H9 (cell line): ENCODE data around the gene RGL2. TPM values are rescaled to one million over a fixed set of nuclear protein-coding genes. Genes with fewer than 3 reads are reported as not detected.

Experiments
- DNase-seq: peaks from one replicate; pipeline ENCODE4 v3.0.0-alpha.2; 2017
- H2AFZ ChIP-seq: one replicate; pipeline ENCODE4 v1.6.1; 2013; ENCODE audit warnings: mild to moderate bottlenecking, low read length, control low read depth, moderate library complexity
- H2AK5ac ChIP-seq: 2 replicates; pipeline ENCODE4 v1.6.1; 2013; ENCODE audit warnings: low read length, control low read depth, mixed read lengths; ENCODE audit not compliant: insufficient read length
- H2BK120ac ChIP-seq: one replicate; pipeline ENCODE4 v1.6.1; 2013; ENCODE audit warnings: low read depth, mild to moderate bottlenecking, low read length, control low read depth, inconsistent platforms; ENCODE audit not compliant: poor library complexity, severe bottlenecking
- H2BK12ac ChIP-seq: 2 replicates; pipeline ENCODE4 v1.6.1; 2013; ENCODE audit warnings: low read length, control low read depth, mixed read lengths, low read depth; ENCODE audit not compliant: insufficient read length
- H2BK15ac ChIP-seq: 2 replicates; pipeline ENCODE4 v1.6.1; 2013; ENCODE audit warnings: low read depth, low read length, control low read depth
- H2BK20ac ChIP-seq: one replicate; pipeline ENCODE4 v1.6.1; 2013; ENCODE audit warnings: low read depth, mild to moderate bottlenecking, low read length, control low read depth, inconsistent platforms; ENCODE audit not compliant: poor library complexity, severe bottlenecking
- H2BK5ac ChIP-seq: 2 replicates; pipeline ENCODE4 v1.6.1; 2013; ENCODE audit warnings: low read length, control low read depth, mixed read lengths; ENCODE audit not compliant: insufficient read length
- H3K14ac ChIP-seq: 2 replicates; pipeline ENCODE4 v1.6.1; 2013; ENCODE audit warnings: low read length, control low read depth; ENCODE audit not compliant: insufficient read depth
- H3K18ac ChIP-seq: 2 replicates; pipeline ENCODE4 v1.6.1; 2013; ENCODE audit warnings: low read depth, mild to moderate bottlenecking, mixed read lengths, low read length, control low read depth; ENCODE audit not compliant: insufficient read length
- H3K23ac ChIP-seq: 2 replicates; pipeline ENCODE4 v1.6.1; 2013; ENCODE audit warnings: low read length, control low read depth, mixed read lengths, low read depth; ENCODE audit not compliant: insufficient read length
- H3K23me2 ChIP-seq: 2 replicates; pipeline ENCODE4 v1.6.1; 2013; ENCODE audit warnings: low read depth, mild to moderate bottlenecking, mixed read lengths, low read length, control low read depth; ENCODE audit not compliant: insufficient read length, poor library complexity, severe bottlenecking
- H3K27ac ChIP-seq: 2 replicates; pipeline ENCODE4 v1.5.1; 2013; ENCODE audit warnings: low read length, control low read depth, mixed read lengths, low read depth; ENCODE audit not compliant: insufficient read length
- H3K27me3 ChIP-seq: 2 replicates; pipeline ENCODE4 v1.6.1; 2013; ENCODE audit warnings: low read length, control low read depth, inconsistent platforms; ENCODE audit not compliant: insufficient read depth
- H3K4ac ChIP-seq: 2 replicates; pipeline ENCODE4 v1.6.1; 2013; ENCODE audit warnings: low read depth, mild to moderate bottlenecking, control low read depth, inconsistent platforms, low read length, moderate library complexity
- H3K4me1 ChIP-seq: 2 replicates; pipeline ENCODE4 v1.6.1; 2013; ENCODE audit warnings: low read length, control low read depth, inconsistent platforms; ENCODE audit not compliant: insufficient read depth
- H3K4me2 ChIP-seq: 2 replicates; pipeline ENCODE4 v1.6.1; 2013; ENCODE audit warnings: low read length, control low read depth, mixed read lengths; ENCODE audit not compliant: insufficient read length, insufficient read depth
- H3K56ac ChIP-seq: 2 replicates; pipeline ENCODE4 v1.6.1; 2013; ENCODE audit warnings: low read depth, mild to moderate bottlenecking, mixed read lengths, low read length, control low read depth; ENCODE audit not compliant: insufficient read length
- H3K79me1 ChIP-seq: 2 replicates; pipeline ENCODE4 v1.6.1; 2013; ENCODE audit warnings: low read depth, mild to moderate bottlenecking, moderate library complexity, low read length, control low read depth, inconsistent platforms; ENCODE audit not compliant: insufficient read depth, poor library complexity, severe bottlenecking
- H3K79me2 ChIP-seq: 2 replicates; pipeline ENCODE4 v1.6.1; 2013; ENCODE audit warnings: low read length, control low read depth, inconsistent platforms; ENCODE audit not compliant: insufficient read depth
- H3K9ac ChIP-seq: 2 replicates; pipeline ENCODE4 v1.6.1; 2013; ENCODE audit warnings: low read length, control low read depth, mixed read lengths; ENCODE audit not compliant: insufficient read length; ENCODE audit errors: extremely low read depth
- H3K9me3 ChIP-seq: one replicate; pipeline ENCODE4 v1.6.1; 2013; ENCODE audit warnings: low read depth, low read length, inconsistent platforms; ENCODE audit not compliant: control insufficient read depth
- H3T11ph ChIP-seq: one replicate; pipeline ENCODE4 v1.6.1; 2013; ENCODE audit warnings: mild to moderate bottlenecking, low read length, control low read depth, inconsistent platforms
- H4K20me1 ChIP-seq: one replicate; pipeline ENCODE4 v1.6.1; 2013; ENCODE audit not compliant: control insufficient read depth, insufficient read length, insufficient read depth
- H4K5ac ChIP-seq: 2 replicates; pipeline ENCODE4 v1.6.1; 2013; ENCODE audit warnings: low read depth, mild to moderate bottlenecking, mixed read lengths, low read length, control low read depth; ENCODE audit not compliant: insufficient read length
- H4K8ac ChIP-seq: replicated peaks from 2 replicates; pipeline ENCODE4 v1.6.1; 2013; ENCODE audit warnings: low read length, control low read depth, mixed read lengths, low read depth; ENCODE audit not compliant: insufficient read length
- H4K91ac ChIP-seq: 2 replicates; pipeline ENCODE4 v1.6.1; 2013; ENCODE audit warnings: low read depth, mild to moderate bottlenecking, moderate library complexity, mixed read lengths, low read length, control low read depth; ENCODE audit not compliant: insufficient read length
- H3K27ac Mint-ChIP-seq, 3 experiments: 2 replicates in 2 of 3; 3 replicates in 1 of 3; pipeline ENCODE4 v1.8.0; 2020 to 2021; ENCODE audit warnings: mixed read lengths in 3 of 3, mild to moderate bottlenecking in 1 of 3, moderate library complexity in 1 of 3
- H3K27me3 Mint-ChIP-seq: 2 replicates; pipeline ENCODE4 v1.8.0; 2021; ENCODE audit warnings: low read depth, mild to moderate bottlenecking, moderate library complexity, mixed read lengths
- H3K36me3 Mint-ChIP-seq, 3 experiments: 2 replicates in 2 of 3; 3 replicates in 1 of 3; pipeline ENCODE4 v1.8.0; 2020 to 2021; ENCODE audit warnings: low read depth in 3 of 3, mixed read lengths in 3 of 3; ENCODE audit not compliant: insufficient read depth in 1 of 3
- H3K4me1 Mint-ChIP-seq, 2 experiments: 2 replicates each; pipeline ENCODE4 v1.8.0; 2020; ENCODE audit warnings: mixed read lengths in 2 of 2
- H3K4me3 Mint-ChIP-seq, 2 experiments: 2 replicates in 1 of 2; 3 replicates in 1 of 2; pipeline ENCODE4 v1.8.0; 2020 to 2021; ENCODE audit warnings: mild to moderate bottlenecking in 2 of 2, mixed read lengths in 2 of 2, moderate library complexity in 1 of 2
- H3K9me3 Mint-ChIP-seq, 2 experiments: 2 replicates in 1 of 2; 3 replicates in 1 of 2; pipeline ENCODE4 v1.8.0; 2020; ENCODE audit warnings: mild to moderate bottlenecking in 2 of 2, mixed read lengths in 2 of 2, moderate library complexity in 1 of 2
- CTCF ChIP-seq: fragments of 200-600 bp; sonication (generic); conservative IDR thresholded peaks from 3 replicates; pipeline ENCODE4 v1.8.0; 2021; ENCODE audit warnings: antibody characterized with exemption, mild to moderate bottlenecking
- WGBS: extraction: QIAGEN DNeasy Blood & Tissue Kit; methylation state at CpG from one replicate; pipeline ENCODE4 v1.1.7; 2013; ENCODE audit warnings: missing lambda C conversion rate, low lambda C conversion rate, mixed read lengths; ENCODE audit not compliant: insufficient read length; ENCODE audit errors: extremely low coverage; 5-methylcytosine and 5-hydroxymethylcytosine counted together
- total RNA-seq: library from RNA; stranded (reverse); gene quantifications from 2 replicates; pipeline ENCODE4 v1.2.1, GENCODE V29; 2021

Gene RGL2
- total RNA-seq, 1 experiment from 2014 or later: 74.3 TPM

GRCh38 chr6:33248932-33249731 is 49.6 kb downstream of the RGL2 start:
- H3K36me3 Mint-ChIP-seq: peaks cover 8 to 24% (median 20%) of the 10 kb centered on the region in 3 experiments; a peak in 6 of 7 replicates
- Histone ChIP-seq H4K91ac (no peak overlapping the region), H2AFZ (no peak overlapping the region), H3K9ac (peak overlapping the region; percentile 58), H2AK5ac (no peak overlapping the region), H3K23me2 (peaks cover 17% of the 10 kb centered on the region), H4K8ac (no peak overlapping the region), H2BK15ac (no peak overlapping the region), H2BK5ac (no peak overlapping the region), H3K4me1 (no peaks in the 10 kb centered on the region; the same call in 1 of the 2 replicates), H3T11ph (no peak overlapping the region), H3K56ac (no peak overlapping the region), H4K5ac (no peak overlapping the region), H3K23ac (no peak overlapping the region), H3K4ac (no peak overlapping the region), H2BK120ac (no peak overlapping the region), H3K9me3 (no peaks in the 10 kb centered on the region), H3K18ac (peak overlapping the region; percentile 66), H2BK12ac (no peak overlapping the region), H3K14ac (peak overlapping the region; percentile 41), H3K79me2 (no peaks in the 10 kb centered on the region), H3K27me3 (no peaks in the 10 kb centered on the region; the same call in 1 of the 2 replicates), H3K27ac (no peak overlapping the region), H3K79me1 (no peaks in the 10 kb centered on the region), H4K20me1 (no peaks in the 10 kb centered on the region), H2BK20ac (no peak overlapping the region), H3K4me2 (peak overlapping the region; percentile 77)
- peak overlapping the region; percentile 74 to 83 for H3K4me3 Mint-ChIP-seq
- no peak for TF ChIP-seq CTCF
- peaks cover 37% of the 10 kb centered on the region for H3K27me3 Mint-ChIP-seq
- no peaks in the 10 kb centered on the region; a peak in 1 of 5 replicates for H3K9me3 Mint-ChIP-seq
- H3K4me1 Mint-ChIP-seq: peaks cover 20 to 22% of the 10 kb centered on the region in 2 experiments
- peak; percentile 99 for DNase-seq
- H3K27ac Mint-ChIP-seq: peak overlapping the region in 2 of 3 experiments; percentile 57 to 76; a peak in 3 of 7 replicates
- no CpG with 5 or more reads among the region's 58 CpGs for WGBS
